HG02943 (cell line): ENCODE measurements around the gene MAP1LC3B2.

Experiments used
- ATAC-seq: cut with Tn5 transposase; IDR thresholded peaks from one replicate; pipeline ENCODE4 v1.9.1; 2021; ENCODE audit warnings: mild to moderate bottlenecking, low read depth, moderate library complexity; ENCODE audit not compliant: unreplicated experiment

Gene MAP1LC3B2

GRCh38 chr12:116591855-116592637 is 32.9 kb downstream of the MAP1LC3B2 start:
- no peak for ATAC-seq

DNA sequence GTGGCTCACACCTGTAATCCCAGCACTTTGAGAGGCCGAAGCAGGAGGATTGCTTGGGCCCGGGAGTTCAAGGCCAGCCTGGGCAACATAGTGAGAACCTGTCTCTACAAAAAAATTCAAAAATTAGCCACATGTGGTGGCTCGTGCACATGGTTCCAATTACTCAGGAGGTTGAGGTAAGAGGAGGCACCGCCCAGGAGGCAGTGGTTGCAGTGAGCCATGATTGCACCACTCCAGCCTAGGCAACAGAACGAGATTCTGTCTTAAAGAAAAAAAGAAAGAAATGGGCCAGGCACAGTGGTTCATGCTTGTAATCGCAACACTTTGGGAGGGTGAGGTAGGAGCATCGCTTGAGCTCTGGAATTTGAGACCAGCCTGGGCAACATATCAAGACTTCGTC is 33.5 kb downstream of the MAP1LC3B2 start:
- no peak for ATAC-seq

GRCh38 chr12:116594325-116595038 is 35.3 kb downstream of the MAP1LC3B2 start:
- ATAC-seq = no peak

DNA sequence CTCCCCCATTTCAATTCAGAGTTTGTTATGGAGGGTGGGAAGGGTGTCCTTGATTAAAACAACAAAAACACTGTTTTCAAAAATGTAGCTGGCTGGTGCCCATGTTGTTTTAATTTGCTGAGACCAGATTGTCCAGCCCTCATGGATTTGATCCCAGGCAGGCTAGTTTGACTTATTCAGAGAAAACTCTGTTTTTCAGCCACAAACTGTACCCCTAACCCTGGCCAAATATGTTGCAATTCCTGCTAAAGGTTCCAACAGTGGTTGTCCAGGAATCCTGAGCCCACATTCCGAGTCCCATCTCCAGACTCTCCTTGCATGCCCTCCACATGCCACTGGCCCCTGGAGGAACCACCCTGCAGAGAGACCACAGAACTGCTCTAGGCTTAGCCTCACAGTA is 36.0 kb downstream of the MAP1LC3B2 start:
- no peak for ATAC-seq

DNA sequence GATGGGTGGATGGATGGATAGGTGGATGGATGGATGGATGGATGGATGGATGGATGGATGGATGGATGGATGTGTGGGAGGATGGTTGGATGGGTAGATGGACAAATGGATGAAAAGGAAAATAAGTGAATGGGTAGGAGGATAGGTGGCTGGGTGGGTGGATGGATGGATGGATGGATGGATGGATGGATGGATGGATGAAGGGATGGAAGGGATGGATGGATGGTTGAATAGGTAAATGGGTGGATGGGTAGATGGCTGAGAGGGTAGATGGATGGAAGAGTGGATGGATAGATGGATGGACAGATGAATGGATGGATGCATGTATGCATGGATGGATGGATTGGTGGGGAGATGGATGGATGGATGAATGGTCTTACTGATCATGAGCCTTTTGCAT is 36.5 kb downstream of the MAP1LC3B2 start:
- no peak for ATAC-seq

GRCh38 chr12:116597886-116598285 is 38.7 kb downstream of the MAP1LC3B2 start:
- no peak for ATAC-seq

- no peak for ATAC-seq
Observed at GRCh38 chr12:116598311-116599284, 39.4 kb downstream of the MAP1LC3B2 start.

GRCh38 chr12:116599285-116600136 is 40.3 kb downstream of the MAP1LC3B2 start:
- ATAC-seq = no peak

GRCh38 chr12:116600959-116601918 is 42.1 kb downstream of the MAP1LC3B2 start:
- ATAC-seq = no peak

- no peak for ATAC-seq
Observed at GRCh38 chr12:116601933-116602810, 43.0 kb downstream of the MAP1LC3B2 start.

GRCh38 chr12:116603546-116604177 is 44.5 kb downstream of the MAP1LC3B2 start:
- no peak for ATAC-seq

- ATAC-seq = no peak
Observed at GRCh38 chr12:116604178-116604895, 45.2 kb downstream of the MAP1LC3B2 start.

- ATAC-seq = no peak
Observed at GRCh38 chr12:116604951-116605641, 45.9 kb downstream of the MAP1LC3B2 start.

DNA sequence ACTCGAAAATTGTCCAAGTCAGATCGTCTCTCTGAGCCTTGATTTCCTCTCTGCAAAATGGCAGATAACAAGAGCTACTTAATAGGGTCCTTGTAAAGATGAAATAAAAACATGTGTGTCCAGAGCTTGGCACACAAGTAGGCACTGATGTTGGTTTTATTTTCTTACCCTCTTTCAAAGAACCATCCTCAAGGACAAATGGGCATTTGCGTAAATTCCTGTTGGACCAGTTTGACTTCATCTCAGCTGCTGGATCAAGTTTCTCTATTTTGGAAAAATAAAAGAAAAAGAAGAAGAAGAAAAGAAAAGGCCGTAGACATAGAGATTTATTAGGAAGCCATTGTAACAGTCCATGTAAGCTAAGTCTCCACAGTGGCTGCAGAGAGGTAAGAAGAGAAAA is 47.2 kb downstream of the MAP1LC3B2 start:
- ATAC-seq = no peak

DNA sequence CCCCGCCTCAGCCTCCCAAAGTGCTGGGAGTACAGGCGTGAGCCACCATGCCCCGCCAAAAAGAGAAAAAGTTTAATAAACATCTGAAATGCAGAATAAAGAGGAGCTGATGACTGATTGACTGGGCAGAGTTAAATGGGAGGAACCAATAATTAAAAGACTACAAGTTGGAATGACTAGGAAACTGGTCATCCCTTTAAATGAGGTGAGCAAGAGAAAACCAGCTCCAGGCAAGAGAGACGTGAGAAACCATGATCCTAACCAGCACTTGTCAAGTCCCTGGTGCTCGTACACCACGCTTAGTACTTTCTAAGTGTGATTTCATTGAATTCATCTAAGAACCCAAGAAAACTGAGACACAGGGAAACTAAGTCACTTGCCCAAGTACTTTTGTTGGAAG is 47.9 kb downstream of the MAP1LC3B2 start:
- no peak for ATAC-seq
